GM19324 (cell line): ENCODE measurements around the gene VASN.

Source experiments
- ATAC-seq: cut with Tn5 transposase; IDR thresholded peaks from one replicate; pipeline ENCODE4 v1.9.1; 2021; ENCODE audit warnings: mild to moderate bottlenecking, moderate library complexity; ENCODE audit not compliant: unreplicated experiment, low FRiP score

The VASN gene

DNA sequence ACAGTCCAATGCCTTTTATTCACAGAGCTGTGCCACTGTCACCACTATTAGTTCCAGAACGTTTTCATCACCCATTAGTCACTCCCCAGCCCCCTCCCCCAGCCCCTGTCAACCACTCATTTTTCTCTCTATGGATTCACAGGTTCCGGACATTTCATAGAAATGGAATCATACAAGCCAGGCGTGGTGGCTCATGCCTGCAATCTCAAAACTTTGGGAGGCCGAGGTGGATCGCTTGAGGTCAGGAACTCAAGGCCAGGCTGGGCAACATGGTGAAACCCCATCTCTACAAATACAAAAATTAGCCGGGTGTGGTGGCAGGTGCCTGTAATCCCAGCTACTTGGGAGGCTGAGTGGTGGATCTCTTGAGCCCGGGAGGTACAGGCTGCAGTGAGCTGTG lies 19.8 kb upstream of the VASN start:
- ATAC-seq = no peak

DNA sequence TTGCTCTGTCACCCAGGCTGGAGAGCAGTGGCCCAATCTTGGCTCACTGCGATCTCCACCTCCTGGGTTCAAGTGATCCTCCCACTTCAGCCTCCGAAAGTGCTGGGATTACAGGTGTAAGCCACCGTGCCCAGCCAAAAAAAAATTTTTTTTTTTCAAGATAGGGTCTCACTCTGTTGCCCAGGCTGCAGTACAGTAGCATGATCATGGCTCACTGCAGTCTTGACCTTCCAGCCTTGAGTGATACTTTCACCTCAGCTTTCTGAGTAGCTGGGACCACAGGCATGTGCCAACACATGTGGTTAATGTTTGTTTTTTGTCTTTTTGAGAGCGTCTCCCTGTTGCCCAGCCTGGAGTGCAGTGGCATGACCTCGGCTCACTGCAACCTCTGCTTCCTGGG lies 18.8 kb upstream of the VASN start:
- no peak for ATAC-seq

DNA sequence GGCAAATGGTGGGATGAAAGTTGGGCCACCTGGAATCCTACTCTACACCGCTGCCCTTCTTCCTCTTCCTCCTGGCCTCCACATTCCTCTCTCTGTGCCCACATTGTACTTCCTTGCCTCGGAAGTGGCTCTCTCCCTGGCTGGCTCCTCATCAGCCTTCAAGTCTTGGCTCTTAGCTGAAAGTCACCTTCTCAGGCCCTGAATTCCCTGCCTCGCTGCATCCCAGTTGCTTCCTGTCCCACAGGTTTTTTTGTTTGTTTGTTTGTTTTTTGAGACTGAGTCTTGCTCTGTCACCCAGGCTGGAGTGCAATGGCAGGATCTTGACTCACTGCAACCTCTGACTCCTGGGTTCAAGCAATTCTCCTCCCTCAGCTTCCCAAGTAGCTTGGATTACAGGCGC lies 18.0 kb upstream of the VASN start:
- no peak for ATAC-seq

DNA sequence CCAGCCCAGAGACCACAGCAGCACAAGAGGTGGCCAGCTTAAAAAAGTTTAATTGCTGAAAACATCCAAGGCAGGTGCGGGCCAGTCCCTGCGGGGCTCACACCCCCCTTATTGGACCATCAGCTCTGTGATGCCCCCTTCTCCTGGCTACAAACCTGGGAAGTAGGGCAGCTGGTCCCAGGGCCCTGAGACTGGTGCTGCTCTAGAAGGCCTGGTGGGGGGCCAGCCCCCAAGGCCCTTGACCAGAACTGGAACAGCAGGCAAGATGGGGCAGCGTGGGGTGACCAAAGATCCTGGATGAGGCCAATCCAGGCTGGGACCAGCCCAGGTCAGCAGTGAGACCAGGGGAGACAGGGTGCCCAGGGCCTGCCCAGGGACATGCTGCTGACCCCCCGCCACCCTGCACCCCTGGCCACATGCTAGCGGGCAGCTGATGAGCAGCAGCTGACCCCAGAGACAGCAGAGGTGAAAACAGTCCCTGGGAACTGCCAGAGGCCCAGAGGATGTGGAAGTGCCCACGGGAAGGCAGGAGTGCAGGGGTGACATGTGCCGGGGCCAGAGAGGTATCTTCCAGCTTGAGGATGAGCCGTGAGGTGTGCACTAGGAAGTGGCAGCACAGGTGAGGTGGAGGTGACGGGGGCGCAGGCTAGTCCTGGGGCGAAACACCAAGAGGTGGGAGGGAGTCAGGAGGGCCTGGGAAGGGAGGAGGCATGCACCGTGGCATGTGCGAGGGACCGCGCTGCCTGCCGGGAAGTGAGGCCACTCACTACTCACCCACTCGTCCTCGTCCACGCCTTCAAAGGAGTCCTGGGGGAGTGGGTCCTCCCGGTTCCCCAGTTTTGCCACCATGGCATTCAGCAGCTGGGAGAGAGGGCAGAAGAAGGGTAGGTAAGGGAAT lies 16.9 kb upstream of the VASN start:
- no peak for ATAC-seq

DNA sequence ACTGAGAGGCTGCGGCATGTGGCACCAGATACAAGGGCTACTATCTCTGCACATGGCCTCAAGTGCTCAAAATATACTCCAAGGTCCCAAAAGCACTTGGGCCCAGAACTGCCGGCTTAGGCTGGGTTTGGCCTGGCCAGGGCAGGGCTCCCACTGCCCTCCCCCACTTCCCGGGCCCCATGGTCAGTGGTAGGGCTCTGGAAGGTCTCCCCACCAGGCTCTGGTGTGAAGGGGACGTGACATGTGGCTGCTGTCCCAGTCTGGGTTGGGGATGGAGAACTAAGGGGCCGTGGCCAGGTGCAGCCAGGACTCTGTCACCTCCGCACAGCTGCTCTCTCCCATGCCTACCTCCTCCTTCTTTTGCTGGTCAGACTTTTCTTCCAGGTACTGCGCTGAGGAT lies 14.8 kb upstream of the VASN start:
- no peak for ATAC-seq

DNA sequence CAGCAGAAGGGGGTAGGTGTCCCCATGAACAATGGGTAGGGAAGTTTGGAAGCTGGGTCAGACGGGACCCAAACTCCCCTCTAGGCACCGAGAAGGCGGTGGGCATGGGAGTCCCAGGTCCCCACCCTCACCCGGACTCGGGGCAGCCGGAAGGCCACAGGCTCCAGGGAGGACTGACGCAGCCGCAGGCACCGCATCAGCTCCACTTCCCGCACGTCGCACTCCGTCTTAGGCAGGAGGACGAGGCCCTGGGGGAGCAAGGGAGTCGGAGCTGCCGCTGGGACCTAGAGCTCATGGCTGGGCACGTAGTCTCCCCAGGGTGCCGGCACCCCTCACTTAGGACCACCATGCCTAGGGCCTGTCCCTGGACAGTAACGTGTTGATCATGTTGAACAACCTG lies 13.4 kb upstream of the VASN start:
- no peak for ATAC-seq

DNA sequence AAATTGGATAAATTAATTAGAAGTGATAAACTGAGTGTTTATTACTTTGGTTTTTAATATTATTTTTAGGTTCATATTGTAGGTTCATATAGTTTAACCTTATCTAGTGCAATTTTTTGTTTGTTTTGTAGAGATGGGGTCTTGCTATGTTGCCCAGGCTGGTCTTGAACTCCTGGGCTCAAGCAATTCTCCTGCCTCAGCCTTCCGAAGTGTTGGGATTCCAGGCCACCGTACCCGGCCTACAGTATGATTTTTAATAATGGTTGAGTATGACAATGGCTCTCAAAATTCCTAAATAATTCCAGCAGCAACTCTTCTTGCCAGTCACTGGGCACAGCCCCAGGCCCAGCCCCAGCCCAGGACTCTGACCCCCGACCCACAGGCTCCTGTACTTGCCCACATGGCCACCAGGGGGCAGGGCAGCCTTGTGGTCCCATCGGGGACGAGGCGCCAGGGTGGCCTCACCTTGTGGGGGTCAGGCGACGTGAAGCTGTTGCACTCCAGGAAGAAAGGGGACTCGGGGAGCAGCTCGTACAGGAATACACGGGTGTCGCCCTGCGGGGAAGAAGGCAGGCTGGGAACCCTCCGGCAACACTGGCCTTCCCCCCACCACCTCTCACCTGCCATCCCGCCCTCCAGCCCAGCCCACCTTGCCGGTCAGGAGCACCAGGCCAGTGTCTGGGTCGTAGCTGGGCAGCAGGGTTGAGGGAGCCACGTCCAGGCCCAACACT lies 12.7 kb upstream of the VASN start:
- ATAC-seq = no peak

DNA sequence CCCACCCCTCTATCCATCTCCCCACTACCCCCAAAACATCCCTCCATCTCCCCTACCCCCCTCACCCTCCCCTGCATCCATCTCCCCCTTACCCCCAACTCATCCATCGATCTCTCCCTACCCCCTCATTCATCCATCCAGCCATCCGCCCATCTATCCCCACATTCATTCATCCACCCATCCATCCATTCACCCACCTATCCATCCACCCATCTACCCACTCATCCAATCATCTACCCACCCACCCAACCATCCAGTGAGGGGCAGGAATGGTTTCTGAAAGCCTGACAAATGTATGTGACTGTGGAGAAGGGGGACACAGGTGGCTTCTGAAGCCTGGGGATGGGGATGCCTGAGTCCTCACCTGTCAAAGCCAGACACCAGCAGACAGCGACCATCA lies 11.7 kb upstream of the VASN start:
- ATAC-seq = no peak

DNA sequence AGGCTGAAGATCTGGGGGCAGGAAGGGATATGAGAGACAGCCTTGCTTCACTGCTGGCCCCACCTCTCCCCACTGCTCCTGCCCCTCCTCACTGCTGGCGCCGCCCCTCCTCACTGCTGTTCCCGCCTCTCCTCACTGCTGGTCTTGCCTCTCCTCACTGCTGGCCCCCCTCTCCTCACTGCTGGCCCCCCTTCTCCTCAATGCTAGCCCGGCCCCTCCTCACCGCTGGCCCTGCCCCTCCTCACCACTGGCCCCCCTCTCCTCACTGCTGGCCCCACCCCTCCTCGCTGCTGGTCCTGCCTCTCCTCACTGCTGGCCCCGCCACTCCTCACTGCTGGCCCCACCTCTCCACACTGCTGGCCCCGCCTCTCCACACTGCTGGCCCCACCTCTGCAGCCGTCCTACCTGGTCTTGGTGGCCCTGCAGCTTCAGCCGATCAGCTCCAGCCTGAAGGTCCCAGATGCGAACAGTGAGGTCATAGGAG lies 11.1 kb upstream of the VASN start:
- no peak for ATAC-seq

DNA sequence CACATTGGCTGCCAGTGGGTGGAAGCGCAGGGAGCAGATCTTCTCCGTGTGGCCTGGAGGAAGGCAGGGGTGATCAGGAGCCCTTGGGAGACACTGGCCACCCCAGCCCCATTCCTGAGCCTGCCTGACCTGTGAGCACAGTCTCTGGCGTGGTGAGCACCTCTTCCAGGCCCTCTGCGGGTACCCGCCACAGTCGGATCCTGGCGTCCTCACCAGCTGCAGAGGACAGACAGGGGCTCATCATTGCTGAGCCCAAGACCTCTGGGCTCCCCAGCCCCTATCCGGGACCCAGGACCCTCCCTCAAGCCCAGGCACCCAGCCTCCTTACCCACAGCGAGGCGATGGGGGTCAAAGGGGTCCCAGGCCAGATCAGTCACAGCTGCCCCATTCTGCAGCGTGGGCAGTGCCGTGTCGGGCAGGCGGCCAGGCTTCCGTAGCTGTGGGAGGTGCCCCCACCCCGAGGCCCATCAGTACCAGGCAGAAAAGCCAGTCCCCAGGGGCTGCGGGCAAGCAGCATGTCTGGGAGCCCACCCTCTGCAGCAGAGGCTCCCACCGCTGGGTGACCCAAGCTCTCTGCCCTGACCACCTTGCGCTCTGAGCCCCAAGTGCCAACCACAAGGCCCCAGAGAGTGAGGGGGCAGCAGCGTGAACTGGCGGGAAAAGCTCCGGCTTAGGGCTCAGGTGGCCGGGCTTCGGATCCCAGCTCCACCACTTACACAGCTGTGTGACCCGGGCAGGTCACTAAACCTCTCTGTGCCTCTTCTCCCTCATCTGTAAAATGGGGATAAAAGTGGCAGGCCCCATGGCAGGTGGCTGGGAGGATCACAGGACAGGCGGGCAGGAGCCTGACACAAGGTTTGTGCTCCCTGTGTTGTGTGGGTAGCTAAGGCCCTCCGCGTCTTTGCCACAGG lies 10.4 kb upstream of the VASN start:
- ATAC-seq = no peak

DNA sequence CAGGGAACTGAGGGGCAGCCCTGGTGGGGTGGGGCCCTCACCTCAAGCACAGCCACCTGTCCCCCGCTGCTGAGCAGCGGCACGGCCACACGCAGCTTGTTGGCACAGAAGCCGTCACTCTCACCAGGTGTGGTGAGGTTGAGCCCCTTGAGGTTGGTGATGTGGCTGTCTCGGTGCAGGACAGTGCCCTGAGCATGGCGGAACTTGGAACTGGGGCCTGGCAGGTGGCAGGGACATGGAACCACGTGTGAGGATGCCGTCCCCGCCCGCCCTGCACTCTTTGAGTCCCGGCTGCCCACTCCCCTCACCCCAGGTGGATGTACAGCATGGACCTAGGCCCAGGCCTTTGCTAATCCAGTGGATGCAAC lies 9.7 kb upstream of the VASN start:
- no peak for ATAC-seq

DNA sequence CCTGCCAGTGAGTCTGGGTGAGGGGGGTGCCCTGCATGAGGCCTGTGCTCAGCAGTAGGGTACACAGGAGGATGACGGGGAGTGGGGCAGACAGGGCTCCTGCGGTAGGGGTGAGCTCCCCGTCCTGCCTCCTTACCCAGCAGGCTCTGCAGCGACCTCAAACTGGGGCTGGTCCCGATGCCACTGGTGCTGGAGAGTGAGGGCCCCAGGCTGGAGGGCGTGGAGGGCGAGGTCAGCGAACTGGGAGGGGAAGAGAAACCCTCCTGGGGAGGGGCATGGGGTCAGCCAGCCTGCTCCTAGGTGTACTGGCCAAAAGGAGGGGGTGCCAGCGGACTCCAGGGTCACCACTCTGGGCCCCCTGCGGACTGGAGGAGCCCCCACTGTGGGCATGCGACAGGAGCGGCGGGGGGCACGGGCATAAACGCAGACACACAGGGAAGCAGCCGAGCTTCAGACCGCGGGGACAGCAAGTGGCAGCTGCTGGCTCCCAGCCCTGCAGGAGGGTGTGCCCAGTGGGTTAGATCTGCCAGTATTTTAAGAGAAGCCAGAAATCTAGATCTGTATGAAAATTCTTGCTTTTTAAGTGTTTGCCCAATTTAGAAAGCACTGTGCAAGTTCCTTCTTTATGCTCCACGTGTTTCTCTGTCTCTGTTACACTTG lies 9.0 kb upstream of the VASN start:
- no peak for ATAC-seq

DNA sequence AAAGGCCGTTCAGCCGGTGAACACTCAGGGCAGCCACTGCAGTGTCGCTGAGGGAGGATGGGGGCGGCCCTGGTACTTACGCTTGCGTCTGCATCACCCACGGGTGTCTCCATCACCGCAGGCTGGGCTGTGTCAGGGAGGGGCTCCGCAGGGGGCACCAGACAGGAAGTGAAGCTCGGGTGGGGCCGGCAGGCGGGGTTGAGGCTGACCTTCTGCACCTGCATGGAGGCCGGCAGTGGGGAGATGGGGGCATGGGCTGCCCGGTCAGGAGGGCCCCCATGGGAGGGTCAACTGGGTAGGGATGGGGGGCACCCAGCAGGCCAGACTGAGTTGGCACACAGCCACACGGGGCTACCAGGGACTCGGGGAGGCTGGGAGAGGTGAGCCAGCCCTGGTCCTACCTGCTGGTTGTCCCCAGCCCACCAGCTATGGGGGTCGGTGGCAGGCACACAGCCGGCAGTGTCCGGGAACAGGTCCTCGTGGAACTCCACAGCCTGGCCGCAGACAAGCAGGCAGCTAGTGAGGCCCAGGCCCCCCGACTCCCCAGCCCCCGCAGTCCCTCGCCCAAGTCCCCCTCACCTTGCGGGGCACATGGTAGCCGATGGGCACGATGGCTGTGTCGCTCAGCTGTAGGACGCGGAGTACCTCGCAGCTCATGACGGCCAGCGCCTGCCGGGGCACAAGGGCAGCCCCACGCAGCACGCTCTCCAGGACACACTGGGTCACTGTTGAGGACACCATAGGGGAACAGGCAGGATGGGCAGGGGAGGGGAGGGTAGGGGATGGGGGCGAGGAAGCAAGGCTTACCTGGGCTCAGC lies 7.2 kb upstream of the VASN start:
- ATAC-seq = no peak

DNA sequence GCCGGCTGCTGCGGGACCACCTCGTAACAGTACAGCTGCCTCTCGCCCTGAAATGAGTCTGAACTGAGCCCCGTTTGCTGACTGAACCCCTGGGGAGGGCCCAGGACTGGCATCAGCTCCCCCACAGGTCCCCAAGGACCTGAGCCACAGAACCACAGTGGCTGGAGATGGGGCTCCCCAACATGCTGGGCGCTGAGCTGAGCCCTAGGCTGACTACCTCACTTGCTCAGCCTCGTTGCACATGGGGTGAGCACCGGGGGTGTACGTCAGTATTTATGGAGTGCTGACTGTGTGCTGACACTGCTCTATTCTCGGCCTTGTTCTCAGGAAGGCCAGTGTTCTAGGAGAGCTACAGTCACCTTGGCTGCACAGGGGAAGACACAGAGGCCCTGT lies 6.6 kb upstream of the VASN start:
- ATAC-seq = no peak

DNA sequence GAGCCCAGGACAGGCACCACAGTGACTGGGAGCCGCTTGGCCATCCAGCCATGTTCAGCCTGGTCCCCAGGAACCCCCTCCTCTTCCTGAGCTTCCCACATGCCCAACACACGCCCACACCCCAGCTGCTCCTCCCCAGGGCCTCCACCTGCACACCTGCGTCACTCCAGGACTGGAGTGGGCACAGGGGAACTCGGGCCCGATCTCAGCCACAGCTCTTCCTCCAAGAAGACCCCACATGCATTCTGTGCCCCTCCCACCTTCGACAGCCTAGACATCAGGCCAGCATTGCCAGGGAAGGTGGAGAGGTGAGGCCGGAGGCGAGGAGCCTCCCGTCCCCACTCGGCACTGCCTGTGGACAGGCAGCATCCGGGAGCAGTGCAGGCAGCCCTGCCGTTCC lies 6.0 kb upstream of the VASN start:
- no peak for ATAC-seq

DNA sequence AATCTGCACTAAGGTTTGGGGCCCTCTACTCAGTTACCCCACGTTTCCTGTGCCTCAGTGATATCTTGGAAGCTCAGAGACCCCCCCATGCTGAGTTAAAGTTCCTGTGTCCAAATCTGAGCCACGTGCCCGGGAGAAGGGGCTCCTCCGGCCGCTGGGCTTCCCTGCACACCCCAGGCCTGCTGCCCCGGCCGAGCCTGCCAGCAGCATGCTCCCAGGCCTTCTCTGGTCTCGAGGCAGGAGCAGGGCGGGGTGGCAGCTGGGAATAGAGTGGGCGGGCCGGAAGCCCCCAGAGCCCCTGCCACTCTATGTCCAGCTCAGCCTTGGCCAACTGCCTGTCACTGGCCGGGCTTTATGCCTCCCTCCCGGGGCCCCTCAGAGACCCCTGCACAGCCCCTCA lies 5.6 kb upstream of the VASN start:
- ATAC-seq = no peak

DNA sequence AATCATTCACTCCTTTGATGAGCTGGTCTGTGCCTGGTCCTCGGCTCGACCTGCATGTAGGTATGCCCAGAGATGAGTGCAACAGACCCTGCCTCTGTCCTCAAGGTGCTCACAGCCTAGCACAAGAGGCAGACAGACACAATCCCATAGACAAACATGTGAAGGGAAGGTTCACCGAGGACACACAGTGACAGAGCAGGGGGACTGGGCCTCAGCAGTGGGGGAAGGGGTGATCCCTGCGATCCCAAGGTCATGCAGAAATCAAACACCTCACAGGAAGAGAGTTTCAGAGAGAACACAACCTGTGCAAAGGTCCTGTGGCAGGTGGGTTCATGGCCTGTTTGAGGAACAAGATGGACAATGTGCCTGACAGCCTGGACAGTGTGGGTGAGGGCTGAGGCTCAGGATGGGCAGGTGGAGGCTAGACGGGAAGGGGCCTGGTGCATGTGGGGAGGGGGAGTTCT lies 4.2 kb upstream of the VASN start:
- no peak for ATAC-seq

DNA sequence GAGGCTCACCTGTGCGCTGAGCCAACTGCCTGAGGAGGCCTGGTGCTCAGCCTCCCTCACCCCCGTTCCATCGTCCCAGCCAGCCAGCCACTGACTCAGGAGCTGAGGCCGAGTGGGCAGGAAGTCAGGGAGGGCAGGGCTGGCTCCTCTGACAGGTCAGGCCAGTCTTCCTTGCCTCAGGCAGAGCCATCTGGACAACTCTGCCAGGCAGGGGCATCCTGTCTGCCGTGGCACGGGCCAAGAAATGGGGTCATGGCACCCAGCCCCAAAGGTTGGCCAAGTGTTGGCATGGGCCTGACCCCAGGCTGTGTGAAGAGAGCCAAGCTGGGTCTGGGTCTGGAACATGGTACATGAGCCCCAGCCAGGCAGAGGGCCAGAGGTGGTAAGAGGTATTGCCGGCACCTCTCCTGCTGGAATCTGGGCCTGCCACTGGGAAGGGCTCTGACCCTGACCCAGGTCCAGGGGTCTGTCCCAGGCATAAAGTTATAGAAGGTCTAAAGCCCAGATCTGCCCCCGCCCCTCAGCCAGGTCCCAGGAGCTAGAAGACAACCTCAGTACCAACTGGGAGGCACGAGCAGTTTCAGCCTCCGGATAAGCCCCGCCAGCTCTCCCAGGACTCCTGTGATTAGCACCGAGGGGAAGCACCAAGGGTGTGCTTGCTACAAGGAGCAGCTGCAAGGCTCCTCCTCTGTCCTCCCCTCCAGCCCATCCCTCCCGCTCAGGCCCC lies 2.5 kb upstream of the VASN start:
- ATAC-seq = no peak

DNA sequence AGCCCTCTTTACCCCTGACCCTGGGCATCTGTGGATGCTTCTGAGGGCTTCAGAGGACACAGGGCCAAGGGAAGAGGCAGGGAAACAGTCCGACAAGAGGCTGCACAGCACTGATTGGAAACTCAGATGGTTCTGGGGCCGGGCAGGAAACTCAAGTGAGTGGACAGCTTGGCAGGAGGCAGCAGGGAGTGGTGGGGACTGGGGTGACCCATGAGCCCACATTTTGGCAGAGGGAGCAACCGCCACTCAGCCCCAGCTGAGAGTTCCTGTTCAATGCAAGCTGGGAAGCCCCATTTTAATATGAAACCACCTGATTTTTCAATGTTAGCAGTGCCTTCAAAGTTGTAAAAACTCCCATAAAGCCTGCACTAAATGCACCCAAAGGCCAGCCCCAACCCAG lies 1.5 kb upstream of the VASN start:
- ATAC-seq = no peak
